ENCODE data around the gene ACTC1.

ACTC1 gene

GRCh38 chr15:34804113-34804512, 8.8 kb upstream of the ACTC1 start:
- H3K79me2 ChIP-seq (ENCODE audit: insufficient read depth, low read length), result no peaks in the 10 kb centered on the region
- no peaks in the 10 kb centered on the region for H4K20me1 ChIP-seq (ENCODE audit: insufficient read depth, low read length)
- no peak overlapping the region for H3K4me3 ChIP-seq (ENCODE audit: low read depth in 1 of 2, low read length in 2 of 2)
- no peaks in the 10 kb centered on the region for H3K9me3 ChIP-seq (ENCODE audit: insufficient read depth, low read length, severe bottlenecking)
- H3K27me3 ChIP-seq (ENCODE audit: insufficient read depth, low read length, poor library complexity), result no peaks in the 10 kb centered on the region
- ATAC-seq (ENCODE audit: insufficient read depth, low read depth) (no peak), DNase-seq (no peak)
- H3K27ac ChIP-seq (ENCODE audit: low read length), result no peak overlapping the region
- H3K4me2 ChIP-seq (ENCODE audit: insufficient read depth, low read length), result no peak overlapping the region
- H3K4me1 ChIP-seq (ENCODE audit: insufficient read depth, low read length), result no peaks in the 10 kb centered on the region
- TF ChIP-seq EZH2 (IDR thresholded peaks at IDR 0.05; ENCODE audit: borderline replicate concordance, low read depth, low read length, severe bottlenecking) (no peak), CTCF (IDR thresholded peaks at IDR 0.05; ENCODE audit: borderline replicate concordance, extremely low read depth, low read length, poor library complexity, severe bottlenecking) (no peak)
- H3K36me3 ChIP-seq (ENCODE audit: insufficient read depth, low read length), result no peaks in the 10 kb centered on the region
- H3K9ac ChIP-seq (ENCODE audit: low read depth, low read length), result no peak overlapping the region
- H2AFZ ChIP-seq (ENCODE audit: low read depth, low read length), result no peak overlapping the region

GRCh38 chr15:34802803-34803750, 7.7 kb upstream of the ACTC1 start:
- Histone ChIP-seq H3K27me3 (ENCODE audit: insufficient read depth, low read length, poor library complexity) (no peaks in the 10 kb centered on the region), H3K9me3 (ENCODE audit: insufficient read depth, low read length, severe bottlenecking) (no peaks in the 10 kb centered on the region), H3K36me3 (ENCODE audit: insufficient read depth, low read length) (no peaks in the 10 kb centered on the region), H3K4me1 (ENCODE audit: insufficient read depth, low read length) (no peaks in the 10 kb centered on the region), H3K27ac (ENCODE audit: low read length) (no peak overlapping the region), H3K79me2 (ENCODE audit: insufficient read depth, low read length) (no peaks in the 10 kb centered on the region), H4K20me1 (ENCODE audit: insufficient read depth, low read length) (no peaks in the 10 kb centered on the region), H2AFZ (ENCODE audit: low read depth, low read length) (no peak overlapping the region), H3K4me2 (ENCODE audit: insufficient read depth, low read length) (no peak overlapping the region), H3K4me3 (ENCODE audit: low read depth in 1 of 2, low read length in 2 of 2) (no peak overlapping the region), H3K9ac (ENCODE audit: low read depth, low read length) (no peak overlapping the region)
- no peak for ATAC-seq (ENCODE audit: insufficient read depth, low read depth)
- DNase-seq, result no peak
- TF ChIP-seq EZH2 (IDR thresholded peaks at IDR 0.05; ENCODE audit: borderline replicate concordance, low read depth, low read length, severe bottlenecking) (no peak), CTCF (IDR thresholded peaks at IDR 0.05; ENCODE audit: borderline replicate concordance, extremely low read depth, low read length, poor library complexity, severe bottlenecking) (no peak)

- no peaks in the 10 kb centered on the region for H3K79me2 ChIP-seq (ENCODE audit: insufficient read depth, low read length)
- no peak overlapping the region for H3K27ac ChIP-seq (ENCODE audit: low read length)
- H3K4me3 ChIP-seq (ENCODE audit: low read depth in 1 of 2, low read length in 2 of 2), result no peak overlapping the region
- no peak for DNase-seq
- no peak overlapping the region for H2AFZ ChIP-seq (ENCODE audit: low read depth, low read length)
- no peak for TF ChIP-seq EZH2 (IDR thresholded peaks at IDR 0.05; ENCODE audit: borderline replicate concordance, low read depth, low read length, severe bottlenecking)
- no peak for TF ChIP-seq CTCF (IDR thresholded peaks at IDR 0.05; ENCODE audit: borderline replicate concordance, extremely low read depth, low read length, poor library complexity, severe bottlenecking)
- H3K9me3 ChIP-seq (ENCODE audit: insufficient read depth, low read length, severe bottlenecking), result no peaks in the 10 kb centered on the region
- no peak for ATAC-seq (ENCODE audit: insufficient read depth, low read depth)
- no peaks in the 10 kb centered on the region for H3K4me1 ChIP-seq (ENCODE audit: insufficient read depth, low read length)
- H3K9ac ChIP-seq (ENCODE audit: low read depth, low read length), result no peak overlapping the region
- no peaks in the 10 kb centered on the region for H3K36me3 ChIP-seq (ENCODE audit: insufficient read depth, low read length)
- H4K20me1 ChIP-seq (ENCODE audit: insufficient read depth, low read length), result no peaks in the 10 kb centered on the region
- H3K4me2 ChIP-seq (ENCODE audit: insufficient read depth, low read length), result no peak overlapping the region
- peaks cover 4% of the 10 kb centered on the region for H3K27me3 ChIP-seq (ENCODE audit: insufficient read depth, low read length, poor library complexity)
Measured at GRCh38 chr15:34802371-34802770, 7.0 kb upstream of the ACTC1 start.

Measured in DND-41 (cell line).